Esophagus muscularis mucosa (tissue), 4 donors: ENCODE data around the gene DCP1B.

Experiments
- EP300 ChIP-seq: sonication (generic); formaldehyde crosslinking; IDR thresholded peaks from one replicate; pipeline ENCODE4 v1.6.1; 2017; ENCODE audit warnings: antibody characterized with exemption
- POLR2A ChIP-seq: fragments of 450-650 bp; IDR thresholded peaks from one replicate; pipeline ENCODE4 v1.6.1; 2017; ENCODE audit warnings: antibody characterized with exemption, moderate library complexity, mild to moderate bottlenecking, low read depth
- POLR2AphosphoS5 ChIP-seq, 2 donors: sonication (generic); formaldehyde crosslinking; IDR thresholded peaks; one replicate each; pipeline ENCODE4 v1.6.1; 2017; ENCODE audit warnings: antibody characterized with exemption in 2 of 2
- TF ChIP-seq, protein P1 (sequence below), 3 experiments: fragments of 200-600 bp in 2 of 3; fragments of 450-650 bp in 1 of 3; sonication (generic) in 2 of 3; IDR thresholded peaks; one replicate each; pipeline ENCODE4 v1.5.1; 2017 to 2019; ENCODE audit warnings: antibody characterized with exemption in 3 of 3, mild to moderate bottlenecking in 2 of 3, moderate library complexity in 1 of 3

DNA sequence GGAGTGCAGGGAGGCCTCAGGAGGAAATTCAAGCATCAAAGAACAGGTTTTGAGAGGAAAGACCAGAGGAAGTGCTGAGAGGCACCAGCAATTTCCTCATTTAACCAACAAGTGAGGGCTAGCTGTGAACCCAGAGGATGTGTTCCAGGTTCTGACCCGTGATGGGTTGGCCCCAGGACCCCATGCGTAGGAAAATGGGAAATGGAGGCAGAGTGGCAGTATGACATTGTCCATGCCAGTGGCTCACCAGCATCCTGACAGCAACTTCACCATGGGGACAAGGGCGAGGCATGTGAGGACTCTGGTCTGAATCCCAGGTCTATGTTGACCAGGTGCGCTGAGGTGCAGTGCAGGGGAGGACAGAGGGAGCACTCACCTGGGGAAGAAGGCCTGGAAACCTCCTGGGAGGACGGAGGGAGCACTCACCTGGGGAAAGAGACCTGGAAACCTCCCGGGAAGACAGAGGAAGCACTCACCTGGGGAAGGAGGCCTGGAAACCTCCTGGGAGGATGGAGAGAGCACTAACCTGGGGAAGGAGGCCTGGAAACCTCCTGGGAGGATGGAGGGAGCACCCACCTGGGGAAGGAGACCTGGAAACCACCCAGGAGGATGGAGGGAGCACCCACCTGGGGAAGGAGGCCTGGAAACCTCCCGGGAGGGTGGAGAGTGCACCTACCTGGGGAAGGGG is 79.1 kb downstream of the DCP1B start:
- TF ChIP-seq, protein P1, sequence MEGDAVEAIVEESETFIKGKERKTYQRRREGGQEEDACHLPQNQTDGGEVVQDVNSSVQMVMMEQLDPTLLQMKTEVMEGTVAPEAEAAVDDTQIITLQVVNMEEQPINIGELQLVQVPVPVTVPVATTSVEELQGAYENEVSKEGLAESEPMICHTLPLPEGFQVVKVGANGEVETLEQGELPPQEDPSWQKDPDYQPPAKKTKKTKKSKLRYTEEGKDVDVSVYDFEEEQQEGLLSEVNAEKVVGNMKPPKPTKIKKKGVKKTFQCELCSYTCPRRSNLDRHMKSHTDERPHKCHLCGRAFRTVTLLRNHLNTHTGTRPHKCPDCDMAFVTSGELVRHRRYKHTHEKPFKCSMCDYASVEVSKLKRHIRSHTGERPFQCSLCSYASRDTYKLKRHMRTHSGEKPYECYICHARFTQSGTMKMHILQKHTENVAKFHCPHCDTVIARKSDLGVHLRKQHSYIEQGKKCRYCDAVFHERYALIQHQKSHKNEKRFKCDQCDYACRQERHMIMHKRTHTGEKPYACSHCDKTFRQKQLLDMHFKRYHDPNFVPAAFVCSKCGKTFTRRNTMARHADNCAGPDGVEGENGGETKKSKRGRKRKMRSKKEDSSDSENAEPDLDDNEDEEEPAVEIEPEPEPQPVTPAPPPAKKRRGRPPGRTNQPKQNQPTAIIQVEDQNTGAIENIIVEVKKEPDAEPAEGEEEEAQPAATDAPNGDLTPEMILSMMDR (IDR thresholded peaks at IDR 0.05): no peak
- TF ChIP-seq EP300 (no peak), POLR2A (no peak), POLR2AphosphoS5 (IDR thresholded peaks at IDR 0.05) (no peak)
